ENCODE results near the gene SULT2B1.

Gene SULT2B1

GRCh38 chr19:48541813-48542212 lies 10.2 kb upstream of the SULT2B1 start:
- Histone ChIP-seq H3K9ac (no peak overlapping the region), H3K4me3 (IDR thresholded peaks at IDR 0.05; ENCODE audit: insufficient read depth, low read depth, low read length) (no peak overlapping the region), H3K27me3 (ENCODE audit: insufficient read depth, low read depth) (peaks cover 32% of the 10 kb centered on the region), H3K27ac (no peak overlapping the region), H3K4me2 (no peak overlapping the region), H4K20me1 (ENCODE audit: insufficient read depth) (no peaks in the 10 kb centered on the region), H3K36me3 (ENCODE audit: insufficient read depth) (no peaks in the 10 kb centered on the region), H3K4me1 (ENCODE audit: low read depth, poor library complexity, severe bottlenecking) (no peaks in the 10 kb centered on the region), H2AFZ (ENCODE audit: low read depth) (no peak overlapping the region), H3K79me2 (ENCODE audit: insufficient read depth, low read depth) (no peaks in the 10 kb centered on the region)
- TF ChIP-seq, protein P1, sequence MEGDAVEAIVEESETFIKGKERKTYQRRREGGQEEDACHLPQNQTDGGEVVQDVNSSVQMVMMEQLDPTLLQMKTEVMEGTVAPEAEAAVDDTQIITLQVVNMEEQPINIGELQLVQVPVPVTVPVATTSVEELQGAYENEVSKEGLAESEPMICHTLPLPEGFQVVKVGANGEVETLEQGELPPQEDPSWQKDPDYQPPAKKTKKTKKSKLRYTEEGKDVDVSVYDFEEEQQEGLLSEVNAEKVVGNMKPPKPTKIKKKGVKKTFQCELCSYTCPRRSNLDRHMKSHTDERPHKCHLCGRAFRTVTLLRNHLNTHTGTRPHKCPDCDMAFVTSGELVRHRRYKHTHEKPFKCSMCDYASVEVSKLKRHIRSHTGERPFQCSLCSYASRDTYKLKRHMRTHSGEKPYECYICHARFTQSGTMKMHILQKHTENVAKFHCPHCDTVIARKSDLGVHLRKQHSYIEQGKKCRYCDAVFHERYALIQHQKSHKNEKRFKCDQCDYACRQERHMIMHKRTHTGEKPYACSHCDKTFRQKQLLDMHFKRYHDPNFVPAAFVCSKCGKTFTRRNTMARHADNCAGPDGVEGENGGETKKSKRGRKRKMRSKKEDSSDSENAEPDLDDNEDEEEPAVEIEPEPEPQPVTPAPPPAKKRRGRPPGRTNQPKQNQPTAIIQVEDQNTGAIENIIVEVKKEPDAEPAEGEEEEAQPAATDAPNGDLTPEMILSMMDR (conservative IDR thresholded peaks at IDR 0.05; ENCODE audit: low read depth, low read length) = no peak

DNA sequence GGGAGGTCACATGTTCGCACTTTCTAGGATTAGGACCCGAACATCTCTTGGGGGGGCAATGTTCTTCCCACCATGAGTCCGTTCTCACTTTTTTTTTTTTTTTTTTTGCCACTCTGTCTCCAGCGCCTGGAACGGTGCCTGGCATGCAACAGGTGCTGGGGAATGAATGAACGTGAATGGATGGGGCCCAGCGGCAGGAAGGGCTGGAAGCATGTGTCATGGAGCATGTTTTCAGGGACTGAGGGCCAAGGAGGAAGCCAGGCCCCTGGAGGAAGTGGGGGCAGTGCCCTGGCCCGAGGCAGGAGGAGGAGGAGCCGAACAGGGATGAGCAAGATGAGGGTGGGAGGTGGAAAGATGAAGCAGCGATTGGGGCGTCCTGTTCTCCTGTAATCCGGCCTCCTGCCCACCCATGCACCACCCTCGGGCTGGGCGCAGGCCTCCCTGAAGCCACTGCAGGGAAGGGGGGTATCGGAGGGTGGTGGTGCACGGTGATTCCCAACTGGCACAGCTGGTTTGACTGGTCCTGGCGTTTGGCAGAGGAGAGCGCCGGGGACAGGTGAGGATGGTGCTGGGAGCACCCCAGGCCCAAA lies 8.8 kb upstream of the SULT2B1 start:
- H3K4me2 ChIP-seq = no peak overlapping the region
- H3K27me3 ChIP-seq (ENCODE audit: insufficient read depth, low read depth) = peaks cover 40% of the 10 kb centered on the region
- H3K9ac ChIP-seq = no peak overlapping the region
- no peak overlapping the region for H3K4me3 ChIP-seq (IDR thresholded peaks at IDR 0.05; ENCODE audit: insufficient read depth, low read depth, low read length)
- no peaks in the 10 kb centered on the region for H4K20me1 ChIP-seq (ENCODE audit: insufficient read depth)
- H2AFZ ChIP-seq (ENCODE audit: low read depth) = no peak overlapping the region
- no peaks in the 10 kb centered on the region for H3K36me3 ChIP-seq (ENCODE audit: insufficient read depth)
- H3K4me1 ChIP-seq (ENCODE audit: low read depth, poor library complexity, severe bottlenecking) = no peaks in the 10 kb centered on the region
- TF ChIP-seq, protein P1 (conservative IDR thresholded peaks at IDR 0.05; ENCODE audit: low read depth, low read length) = no peak
- no peaks in the 10 kb centered on the region for H3K79me2 ChIP-seq (ENCODE audit: insufficient read depth, low read depth)
- no peak overlapping the region for H3K27ac ChIP-seq

GRCh38 chr19:48544856-48545750 lies 6.9 kb upstream of the SULT2B1 start:
- TF ChIP-seq, protein P1 (conservative IDR thresholded peaks at IDR 0.05; ENCODE audit: low read depth, low read length) = no peak
- no peaks in the 10 kb centered on the region for H4K20me1 ChIP-seq (ENCODE audit: insufficient read depth)
- H2AFZ ChIP-seq (ENCODE audit: low read depth) = no peak overlapping the region
- H3K27me3 ChIP-seq (ENCODE audit: insufficient read depth, low read depth) = peaks cover 54% of the 10 kb centered on the region
- no peaks in the 10 kb centered on the region for H3K36me3 ChIP-seq (ENCODE audit: insufficient read depth)
- H3K4me3 ChIP-seq (IDR thresholded peaks at IDR 0.05; ENCODE audit: insufficient read depth, low read depth, low read length) = no peak overlapping the region
- H3K27ac ChIP-seq = no peak overlapping the region
- no peak overlapping the region for H3K4me2 ChIP-seq
- H3K4me1 ChIP-seq (ENCODE audit: low read depth, poor library complexity, severe bottlenecking) = no peaks in the 10 kb centered on the region
- H3K9ac ChIP-seq = no peak overlapping the region
- no peaks in the 10 kb centered on the region for H3K79me2 ChIP-seq (ENCODE audit: insufficient read depth, low read depth)

DNA sequence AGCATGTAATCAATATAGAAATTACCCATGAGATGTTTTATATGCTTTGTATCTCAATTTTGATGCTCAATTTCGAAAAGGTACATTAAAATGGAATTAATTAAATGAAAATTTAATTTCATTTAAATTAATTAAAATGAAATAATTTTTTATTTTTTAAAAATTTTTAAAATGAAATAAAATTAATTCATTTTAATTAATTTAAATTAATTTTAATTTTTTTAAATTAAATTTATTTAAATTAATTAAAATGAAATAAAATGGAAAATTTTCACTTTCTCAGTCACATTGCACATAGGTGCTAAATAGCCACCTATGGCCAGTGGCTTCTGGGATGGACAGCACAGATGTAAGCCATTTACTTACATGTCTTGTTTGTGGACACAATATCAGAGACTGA lies 4.2 kb upstream of the SULT2B1 start:
- Histone ChIP-seq H3K79me2 (ENCODE audit: insufficient read depth, low read depth) (no peaks in the 10 kb centered on the region), H2AFZ (ENCODE audit: low read depth) (no peak overlapping the region), H4K20me1 (ENCODE audit: insufficient read depth) (no peaks in the 10 kb centered on the region), H3K4me2 (no peak overlapping the region), H3K36me3 (ENCODE audit: insufficient read depth) (no peaks in the 10 kb centered on the region), H3K4me1 (ENCODE audit: low read depth, poor library complexity, severe bottlenecking) (no peaks in the 10 kb centered on the region), H3K27ac (no peak overlapping the region), H3K27me3 (ENCODE audit: insufficient read depth, low read depth) (peaks cover 77% of the 10 kb centered on the region), H3K9ac (no peak overlapping the region), H3K4me3 (IDR thresholded peaks at IDR 0.05; ENCODE audit: insufficient read depth, low read depth, low read length) (no peak overlapping the region)
- TF ChIP-seq, protein P1 (conservative IDR thresholded peaks at IDR 0.05; ENCODE audit: low read depth, low read length) = no peak

All from KMS-11 (cell line).